Stimulated activated CD4-positive, alpha-beta T cell treated with anti-CD3 and anti-CD28 coated beads, Interleukin-12 subunit alpha, Interleukin-12 subunit beta, amount 100 ng/mL, for 4 hours (primary cell): ENCODE results near the gene PARL.
"Not testable (repeated sequence)": the region's sequence is repeated elsewhere in the genome, so short reads cannot be mapped to it uniquely, and the experiment has no call there.

ENCODE experiments used
- DNase-seq: peaks from one replicate; pipeline ENCODE4 v3.0.0-alpha.2; 2020

The PARL gene

DNA sequence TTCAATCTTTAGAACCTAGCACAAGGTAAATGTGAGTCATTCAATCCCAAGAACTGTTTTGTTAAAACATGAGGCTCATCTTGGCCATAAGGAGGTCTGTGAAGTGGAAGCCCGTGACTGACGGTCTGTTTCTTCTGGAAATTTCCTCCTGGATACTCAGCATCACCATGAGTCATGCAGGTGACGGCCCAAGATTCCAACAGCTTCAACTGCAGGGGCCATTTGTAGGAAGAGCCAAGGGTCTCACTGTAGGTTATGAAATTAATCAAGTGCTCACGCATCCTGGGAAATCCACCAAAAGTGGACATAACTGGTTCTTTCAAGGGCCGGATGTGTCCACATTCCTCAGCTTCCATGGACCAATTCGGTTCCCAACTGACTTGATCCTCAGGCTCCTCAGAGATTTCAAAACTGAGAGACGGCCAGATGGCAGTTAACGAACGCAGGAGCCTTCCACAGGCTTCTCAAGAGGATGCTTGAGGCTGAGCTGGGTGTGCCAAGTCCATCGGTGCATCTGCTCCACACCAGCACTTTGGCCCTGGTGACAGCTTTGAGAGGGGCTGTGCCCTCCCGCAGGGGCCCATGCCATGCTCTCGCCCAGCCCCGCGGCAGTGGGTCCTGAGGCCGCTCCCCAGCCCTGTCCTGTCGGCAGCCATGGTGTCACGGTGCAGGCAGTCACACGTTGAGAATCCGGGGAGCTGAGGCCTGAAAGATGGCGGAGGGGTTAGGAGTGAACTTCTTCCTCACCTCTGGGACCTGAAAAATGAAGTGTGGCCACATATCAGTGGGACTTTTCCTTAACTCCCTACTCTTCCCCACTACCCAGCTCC is 67.8 kb downstream of the PARL start:
- no peak for DNase-seq

DNA sequence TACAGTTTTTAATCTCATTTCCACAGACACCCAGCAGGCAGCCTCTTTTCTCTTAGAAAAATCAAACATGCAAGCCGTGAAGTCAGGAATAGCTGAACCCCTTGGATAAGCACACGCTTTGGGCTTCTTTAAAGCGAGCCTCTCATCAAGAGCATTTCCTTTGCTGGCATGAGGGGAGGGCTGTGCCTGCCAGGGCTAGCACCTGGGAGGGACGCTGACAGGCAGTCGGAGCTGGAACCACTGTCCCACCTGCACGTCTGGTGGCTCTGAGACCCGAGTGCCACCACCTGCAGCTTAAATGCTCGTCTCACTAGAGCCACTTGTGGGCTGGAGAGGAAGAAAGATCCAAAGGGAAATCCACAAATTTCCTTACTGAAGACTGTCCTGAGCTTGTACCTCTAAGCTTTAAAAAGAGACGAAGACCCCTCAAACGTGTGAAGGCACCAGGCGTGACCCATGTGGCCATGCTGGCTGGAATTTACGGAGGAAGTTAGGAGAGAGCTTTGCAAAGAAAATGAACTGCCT is 68.7 kb downstream of the PARL start:
- DNase-seq = no peak

DNA sequence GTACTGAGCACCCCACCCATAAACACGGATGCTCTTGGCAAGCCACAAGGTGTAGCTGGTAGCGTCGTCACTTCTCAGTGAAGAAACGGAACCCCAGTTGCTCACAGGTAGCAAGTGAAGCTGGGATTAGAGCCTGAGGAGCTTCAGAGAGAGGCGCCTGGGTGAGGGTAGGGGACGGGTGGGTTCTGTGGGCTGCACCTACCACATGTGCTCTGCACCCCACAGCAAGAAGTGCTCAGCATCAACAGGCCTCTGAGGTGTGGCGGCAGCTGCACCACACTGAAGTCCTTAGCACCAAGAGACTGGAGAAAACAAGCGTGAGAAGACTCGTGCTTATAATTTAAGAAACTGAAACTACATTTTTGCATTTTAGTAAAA is 69.1 kb downstream of the PARL start:
- no peak for DNase-seq

DNA sequence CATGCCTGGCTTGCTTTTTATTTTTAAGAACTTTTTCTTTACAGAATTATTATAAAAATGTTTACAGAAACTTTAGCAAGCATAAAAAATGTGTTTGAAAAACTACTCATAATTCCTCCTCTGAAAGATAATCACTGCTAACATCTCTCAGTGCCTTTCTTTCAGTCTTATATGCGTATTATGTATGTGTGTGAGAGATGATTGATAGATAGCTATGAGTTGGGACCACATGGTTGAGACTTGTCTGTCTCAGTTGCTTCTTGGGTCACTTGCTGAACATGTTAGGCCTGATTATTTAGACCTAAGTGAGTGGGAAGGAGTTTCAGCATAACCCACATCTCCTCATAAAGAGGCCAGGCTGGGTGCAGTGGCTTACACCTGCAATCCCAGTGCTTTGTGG is 70.4 kb downstream of the PARL start:
- no peak for DNase-seq

DNA sequence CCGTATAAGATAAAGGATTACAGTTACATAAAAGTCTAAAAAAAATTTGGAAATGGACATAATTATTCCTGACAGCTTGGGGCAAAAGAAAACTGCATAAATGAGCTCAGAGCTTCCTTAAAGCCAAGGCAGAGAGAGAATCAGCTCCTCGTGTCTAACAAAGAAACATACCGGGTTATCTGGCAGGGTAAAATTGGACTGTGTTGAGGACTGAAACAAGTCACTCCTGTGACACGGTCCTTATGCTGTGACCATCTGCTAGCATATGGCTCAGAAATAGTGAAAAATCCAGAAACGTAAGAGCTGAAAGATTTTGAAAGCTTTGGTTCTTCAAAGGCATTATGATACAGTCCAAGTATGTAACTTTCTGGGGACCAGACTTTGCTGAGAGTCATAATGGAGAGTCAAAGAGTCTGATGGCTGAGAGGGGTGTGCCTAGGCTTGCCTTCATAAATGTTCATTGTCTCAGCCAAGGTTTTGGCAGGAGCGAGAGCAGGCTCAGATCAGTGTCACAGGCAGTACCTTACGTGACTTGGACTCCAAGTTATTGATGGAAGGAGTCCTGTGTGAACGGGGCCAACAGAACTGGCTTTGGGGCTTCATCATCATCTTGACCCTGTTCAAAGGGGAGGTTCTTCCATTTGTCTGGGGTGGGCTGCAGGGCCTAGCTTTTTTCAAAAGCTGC is 71.8 kb downstream of the PARL start:
- no peak for DNase-seq

DNA sequence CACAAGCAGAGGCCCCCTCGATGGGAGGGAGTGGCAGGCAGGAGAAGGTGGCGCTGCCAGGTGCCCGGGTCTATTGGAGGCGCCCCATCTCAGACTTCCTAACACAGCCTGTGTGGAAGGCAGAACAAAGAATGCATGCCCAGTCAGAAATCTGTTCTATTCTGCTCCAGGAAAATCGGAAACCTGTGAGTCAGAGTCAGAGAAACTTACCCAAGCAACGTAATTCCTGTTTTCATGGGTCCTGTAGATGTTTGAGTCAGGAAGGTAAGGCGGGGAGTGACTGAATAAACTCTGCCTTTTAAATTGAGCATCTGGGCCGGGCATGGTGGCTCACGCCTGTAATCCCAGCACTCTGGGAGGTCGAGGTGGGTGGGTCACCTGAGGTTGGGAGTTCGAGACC is 73.0 kb downstream of the PARL start:
- no peak for DNase-seq

DNA sequence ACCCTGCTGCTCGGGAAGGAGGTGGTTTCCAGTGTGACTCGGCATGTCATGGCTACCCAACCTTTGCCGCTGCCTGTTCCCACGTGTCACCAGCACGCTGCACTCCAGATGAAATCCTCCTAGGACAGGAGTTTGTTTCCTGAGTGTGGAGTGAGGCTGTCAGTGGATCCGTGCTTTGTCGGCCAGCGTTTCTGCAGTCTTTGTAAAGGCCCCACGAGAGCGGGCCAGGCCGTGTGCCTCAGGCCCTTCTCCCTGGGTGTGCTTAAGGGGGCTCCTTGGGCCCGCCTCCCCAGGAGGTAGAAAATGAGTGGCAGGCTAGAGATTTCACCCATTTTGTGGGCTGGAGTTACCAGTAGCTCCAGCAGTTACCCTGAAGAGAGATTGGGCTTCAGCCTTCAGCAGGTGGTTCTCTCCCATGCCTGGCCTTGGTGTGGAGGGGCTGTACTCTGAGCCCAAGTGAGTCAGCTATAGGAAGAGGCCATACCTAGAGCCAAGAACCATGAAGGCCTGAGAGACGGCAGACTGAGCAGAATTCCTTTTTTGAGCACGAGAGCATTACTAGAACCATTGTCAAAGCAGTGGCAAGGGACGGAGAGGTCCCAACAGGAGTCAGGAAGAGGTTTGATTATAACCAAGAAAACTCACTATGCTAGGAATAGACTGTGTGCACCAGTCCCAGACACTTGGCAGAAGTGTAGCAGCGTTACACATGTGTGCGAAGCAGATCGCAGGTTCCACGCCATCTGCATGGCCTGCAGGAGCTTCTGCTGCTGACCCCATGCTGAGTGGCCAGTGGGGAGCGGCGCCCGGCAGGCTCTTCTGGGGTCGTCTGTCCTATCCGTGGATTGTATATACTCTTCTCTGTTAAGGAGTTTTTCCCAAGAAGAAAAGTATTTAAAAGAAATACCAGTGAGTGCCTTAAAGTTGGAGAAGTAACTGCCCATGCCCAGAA is 73.8 kb downstream of the PARL start:
- no peak for DNase-seq

DNA sequence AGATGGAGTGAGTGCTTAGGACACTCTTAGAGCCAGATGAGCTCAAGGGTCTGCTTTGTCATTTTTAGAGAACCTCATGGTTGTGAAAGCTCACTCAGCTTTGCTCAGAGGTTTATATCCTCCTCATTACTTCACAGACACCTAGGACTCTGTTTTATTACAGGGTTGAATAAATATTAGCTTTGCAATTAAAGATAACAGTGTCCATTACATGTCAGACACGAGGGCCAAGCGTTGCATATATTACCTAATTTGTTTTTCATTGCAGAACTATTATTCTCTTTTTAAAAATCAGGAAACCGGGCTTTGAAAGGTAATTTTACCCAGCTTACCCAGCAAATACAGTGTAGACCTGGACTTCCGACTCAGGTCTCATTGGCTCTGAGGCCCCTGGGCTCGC is 75.4 kb downstream of the PARL start:
- no peak for DNase-seq

DNA sequence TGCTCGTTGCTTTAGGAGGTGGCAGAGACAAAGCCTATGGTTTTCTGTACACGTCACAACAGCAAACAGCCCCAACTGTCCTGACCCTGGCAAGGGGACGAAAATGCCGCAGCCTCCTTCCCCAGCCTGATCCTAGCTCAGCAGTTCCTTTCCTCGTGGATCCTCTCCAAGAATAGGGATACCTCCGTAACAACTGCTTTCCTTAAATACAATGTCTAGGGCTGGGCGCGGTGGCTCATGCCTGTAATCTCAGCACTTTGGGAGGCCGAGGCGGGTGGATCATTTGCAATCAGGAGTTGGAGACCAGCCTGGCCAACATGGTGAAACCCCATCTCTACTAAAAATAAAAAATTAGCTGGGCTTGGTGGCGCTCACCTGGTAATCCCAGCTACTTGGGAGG is 76.3 kb downstream of the PARL start:
- DNase-seq = no peak

DNA sequence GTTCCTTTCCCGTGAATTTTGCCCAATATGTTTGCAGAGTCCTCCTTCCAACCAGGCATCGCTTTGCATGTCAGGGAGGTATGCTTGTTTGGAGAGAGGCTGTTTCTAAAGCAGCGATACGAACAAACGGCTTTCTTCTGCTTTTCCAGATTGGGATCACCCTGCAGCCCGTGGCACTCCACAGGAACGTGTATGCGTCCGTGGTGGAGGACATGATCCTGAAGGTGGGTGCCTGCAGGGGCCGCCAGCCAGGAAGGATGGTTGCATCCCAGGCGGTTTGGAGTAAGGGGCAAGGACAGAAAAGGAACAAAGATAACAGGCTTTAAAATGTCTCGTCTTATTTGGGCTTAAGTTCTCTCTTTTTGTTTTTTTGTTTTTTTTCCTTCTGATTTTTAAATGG is 76.8 kb downstream of the PARL start:
- DNase-seq = no peak

DNA sequence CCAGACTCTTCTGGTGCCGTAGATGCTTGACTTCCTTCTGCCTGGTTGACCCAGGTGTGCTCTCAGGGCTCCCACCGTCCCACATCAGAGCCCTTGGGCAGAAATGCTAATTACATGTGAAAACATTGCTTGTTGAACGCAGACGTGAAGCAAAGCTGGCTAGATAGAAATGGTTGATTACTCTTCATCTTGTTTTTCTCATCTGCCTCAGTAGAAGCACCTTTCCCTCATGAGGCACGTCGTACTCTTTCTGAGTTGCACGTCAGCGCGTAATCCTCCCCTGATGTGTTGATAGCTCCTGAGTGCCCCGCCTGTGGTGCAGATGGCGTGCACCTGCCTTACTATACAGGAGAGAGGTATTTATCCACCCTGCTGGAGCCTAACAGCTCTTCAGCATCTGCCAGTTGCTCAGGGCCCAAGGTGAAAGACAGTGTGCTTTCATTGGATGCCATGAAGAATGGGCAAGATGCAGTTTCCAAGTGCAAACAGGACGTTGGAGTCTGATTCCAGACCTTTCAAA is 77.4 kb downstream of the PARL start:
- DNase-seq = no peak

DNA sequence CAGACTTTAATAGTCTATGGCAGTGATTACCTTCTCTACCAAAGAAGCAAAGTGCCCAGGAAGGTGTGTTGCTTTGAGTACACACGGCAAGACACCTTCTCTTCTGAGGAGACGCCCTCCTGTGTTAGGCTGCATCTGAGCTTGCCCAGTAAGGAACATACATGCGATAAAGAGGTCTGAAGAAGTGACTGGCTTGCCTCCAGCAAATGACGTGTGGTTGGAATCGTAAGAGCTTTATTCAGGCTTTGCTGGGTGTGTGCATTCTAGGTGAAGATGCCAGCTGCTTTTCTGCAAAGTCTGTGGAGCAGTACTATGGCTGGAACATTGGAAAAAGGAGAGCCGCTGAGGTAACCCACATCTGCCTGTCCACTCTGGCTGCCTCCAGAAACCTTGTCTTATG is 81.7 kb downstream of the PARL start:
- no peak for DNase-seq

DNA sequence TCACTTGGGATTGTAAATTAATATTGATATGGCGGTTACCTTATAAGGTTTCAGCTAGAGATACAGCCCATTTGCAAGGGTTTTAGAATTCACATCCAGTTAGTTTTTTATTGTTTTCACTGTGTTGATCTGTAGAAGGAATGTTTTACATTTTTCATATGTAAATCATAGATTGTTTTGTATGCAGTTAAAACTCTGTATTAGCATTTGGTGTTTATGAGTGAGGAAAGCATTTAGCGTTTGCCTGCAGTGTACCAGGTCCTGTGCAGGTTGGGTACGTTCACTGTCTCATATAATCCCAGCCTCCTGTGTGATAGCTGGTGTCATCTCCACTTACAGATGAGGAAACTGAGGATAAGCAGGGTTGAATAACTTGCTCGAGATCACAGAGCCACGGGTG is 83.1 kb downstream of the PARL start:
- DNase-seq = no peak

DNA sequence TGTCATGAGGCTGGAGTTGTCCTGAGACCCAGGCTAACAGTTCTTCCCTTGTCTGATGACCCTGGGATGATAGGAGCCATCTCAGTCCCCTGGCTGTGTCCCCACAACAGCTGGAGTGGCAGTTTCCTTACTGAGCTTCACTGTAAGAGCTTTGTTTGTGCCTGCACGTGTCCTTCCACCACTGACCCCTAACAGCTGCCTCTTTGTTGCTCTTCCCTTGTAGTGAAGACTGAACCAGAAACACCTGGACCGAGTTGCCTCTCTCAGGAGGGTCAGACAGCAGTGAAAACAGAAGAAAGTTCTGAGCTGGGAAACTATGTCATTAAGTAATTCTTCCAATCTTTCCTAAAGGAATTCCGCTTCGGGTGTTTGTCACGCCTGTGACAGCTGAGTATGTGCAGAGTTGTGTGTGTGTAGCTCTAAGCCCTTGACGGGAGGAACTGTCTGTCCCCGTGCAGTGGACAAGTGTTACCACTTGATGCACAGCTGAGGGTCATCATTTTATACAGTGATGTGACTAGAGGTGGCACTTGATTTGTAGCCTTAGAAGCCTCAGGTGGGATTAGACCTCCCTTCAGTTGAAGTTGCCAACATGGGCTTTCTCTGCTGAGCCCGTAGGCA is 84.3 kb downstream of the PARL start:
- no peak for DNase-seq

DNA sequence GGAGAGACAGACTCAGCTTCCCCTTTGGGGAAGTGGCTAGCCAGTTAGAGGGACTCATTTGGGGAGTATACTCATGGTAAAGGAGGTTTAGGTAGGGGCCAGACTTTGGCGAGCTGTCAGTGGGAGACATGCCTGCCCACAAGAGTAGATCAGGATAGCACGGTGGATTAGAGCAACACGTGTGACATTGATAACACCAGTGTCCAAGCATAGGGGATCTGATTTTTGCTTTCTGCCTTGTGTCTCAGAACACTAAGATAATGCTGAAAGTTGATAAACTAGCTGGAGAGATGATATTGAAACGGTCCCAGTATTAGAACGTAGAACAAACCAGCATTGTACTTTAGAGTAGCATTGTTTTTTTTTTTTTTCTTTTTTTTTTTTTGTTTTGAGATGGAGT is 85.2 kb downstream of the PARL start:
- no peak for DNase-seq

DNA sequence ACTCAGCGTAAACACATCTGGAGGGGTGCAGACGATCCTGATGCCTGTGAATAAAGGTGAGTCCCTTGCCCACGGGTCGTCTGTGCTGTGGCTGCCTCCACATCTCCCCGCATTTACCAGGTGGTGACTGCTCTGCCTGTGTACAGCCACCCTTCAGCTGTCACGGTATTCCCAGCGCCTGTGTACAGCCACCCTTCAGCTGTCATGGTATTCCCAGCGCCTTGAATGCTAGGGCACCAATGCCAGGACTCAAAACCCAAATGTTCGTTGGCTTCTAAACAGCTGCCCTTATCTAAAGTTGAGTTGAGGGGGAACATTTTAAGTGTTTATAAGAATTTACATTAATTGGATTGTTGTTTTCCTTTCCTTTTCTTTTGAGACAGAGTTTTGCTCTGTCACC is 86.7 kb downstream of the PARL start:
- DNase-seq = no peak

DNA sequence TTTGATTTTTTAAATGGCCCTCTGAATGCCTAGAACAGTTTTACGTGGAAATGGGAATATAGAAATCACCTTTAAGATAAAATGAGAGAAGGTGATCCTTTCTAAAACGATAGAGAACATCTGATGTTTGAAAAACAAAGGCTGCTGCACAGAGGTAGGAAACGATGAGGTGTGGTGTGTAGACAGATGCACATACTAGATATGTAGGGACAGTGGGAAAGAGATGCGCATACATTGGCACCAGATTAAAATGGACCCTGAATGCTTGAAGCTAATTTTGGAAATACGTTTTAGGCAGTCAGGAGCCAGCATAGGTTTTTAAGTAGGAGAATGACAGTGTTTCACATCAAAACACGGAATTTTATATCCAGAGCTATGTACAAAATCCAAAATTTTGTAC is 88.3 kb downstream of the PARL start:
- DNase-seq = no peak

DNA sequence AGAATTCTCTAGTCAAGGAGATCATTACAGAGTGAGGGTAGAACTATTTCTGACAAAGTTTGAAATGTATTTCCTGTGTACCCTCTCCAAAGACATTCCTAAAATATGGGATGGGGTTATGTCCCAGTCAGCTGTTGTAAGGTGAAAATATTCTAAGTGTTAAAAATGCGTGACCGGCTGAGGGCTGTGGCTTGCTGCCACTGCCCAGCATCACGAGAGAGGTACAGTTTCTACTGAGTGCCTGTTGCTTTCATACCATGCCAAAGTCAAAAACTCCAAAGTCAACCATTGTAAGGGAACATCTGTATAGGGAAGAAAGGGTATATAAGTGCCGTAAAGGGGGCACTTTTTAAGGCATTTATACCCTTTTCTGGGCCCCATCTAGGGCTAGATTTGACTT is 90.2 kb downstream of the PARL start:
- DNase-seq = no peak

DNA sequence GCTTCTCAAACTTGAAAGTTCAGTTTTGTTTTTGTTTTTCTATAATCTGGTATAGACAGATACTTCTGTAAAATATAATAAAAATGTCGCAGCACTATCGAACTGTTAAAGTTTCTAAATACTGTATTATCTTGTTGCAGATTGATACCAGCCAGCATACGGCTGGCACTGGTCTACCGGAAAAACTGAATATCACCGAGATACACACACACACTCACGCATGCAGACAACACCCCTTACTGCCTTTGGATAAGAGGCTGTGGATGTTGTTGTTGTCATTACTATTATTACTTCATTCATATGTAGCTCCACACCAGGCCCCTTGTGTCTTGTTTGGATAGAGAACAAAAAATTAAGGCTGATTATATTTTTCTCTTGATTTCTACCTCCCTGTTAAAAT is 91.7 kb downstream of the PARL start:
- DNase-seq = no peak

DNA sequence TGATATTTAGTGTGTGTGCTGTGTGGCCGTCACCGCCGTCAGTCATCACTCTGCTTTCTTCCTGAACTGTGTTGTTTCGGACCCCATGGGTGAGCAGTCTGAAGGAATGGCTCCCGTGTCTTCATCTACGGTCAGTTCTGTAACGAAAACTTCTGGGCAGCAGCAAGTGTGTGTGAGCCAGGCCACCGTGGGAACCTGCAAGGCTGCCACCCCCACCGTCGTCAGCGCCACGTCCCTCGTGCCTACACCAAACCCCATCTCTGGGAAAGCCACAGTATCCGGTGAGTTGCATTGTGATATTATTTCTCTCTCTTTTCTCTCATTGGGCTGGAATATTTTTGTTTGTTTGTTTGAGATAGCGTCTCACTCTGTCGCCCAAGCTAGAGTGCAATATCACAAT is 94.0 kb downstream of the PARL start:
- DNase-seq = no peak

DNA sequence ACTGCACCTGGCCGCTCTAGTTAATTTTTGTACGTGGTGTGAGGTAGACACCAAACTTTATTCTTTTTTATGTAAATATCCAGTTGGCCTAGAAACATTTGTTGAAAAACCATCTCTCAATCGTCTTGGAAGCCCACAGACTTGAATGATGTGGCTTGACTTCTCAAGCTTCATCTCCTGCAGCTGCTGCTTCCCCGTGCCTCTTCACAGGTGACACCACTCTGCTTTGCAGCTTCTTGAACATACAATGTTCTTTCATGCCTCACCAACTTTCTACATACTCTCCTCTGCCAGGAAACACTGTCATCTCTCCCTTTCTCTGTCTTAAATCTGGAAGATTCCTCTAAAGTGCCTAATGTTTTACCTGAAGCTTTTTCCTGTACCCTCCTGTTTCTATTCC is 94.9 kb downstream of the PARL start:
- no peak for DNase-seq

DNA sequence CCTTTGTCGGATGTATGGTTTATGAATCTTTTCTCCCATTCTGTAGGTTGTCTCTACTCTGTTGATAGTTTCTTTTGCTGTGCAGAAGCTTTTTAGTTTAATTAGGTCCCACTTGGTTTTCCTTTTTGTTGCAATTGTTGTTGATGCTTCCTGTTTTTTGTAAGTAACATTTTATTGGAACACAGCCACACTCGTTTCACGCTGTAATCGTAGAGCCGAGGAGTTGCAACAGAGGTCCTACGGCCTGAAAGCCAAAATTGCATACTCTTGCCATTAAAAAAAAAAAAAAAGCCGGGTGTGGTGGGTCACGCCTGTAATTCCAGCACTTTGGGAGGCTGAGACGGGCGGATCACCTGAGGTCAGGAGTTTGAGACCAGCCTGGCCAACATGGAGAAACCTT is 100.2 kb downstream of the PARL start:
- DNase-seq = not testable (repeated sequence)
